ENCODE data around the gene ENTPD2. TPM values are rescaled to one million over a fixed set of nuclear protein-coding genes. Genes with fewer than 3 reads are reported as not detected.

The ENTPD2 gene
- total RNA-seq, 1 experiment from 2014 or later: 8.3 TPM

DNA sequence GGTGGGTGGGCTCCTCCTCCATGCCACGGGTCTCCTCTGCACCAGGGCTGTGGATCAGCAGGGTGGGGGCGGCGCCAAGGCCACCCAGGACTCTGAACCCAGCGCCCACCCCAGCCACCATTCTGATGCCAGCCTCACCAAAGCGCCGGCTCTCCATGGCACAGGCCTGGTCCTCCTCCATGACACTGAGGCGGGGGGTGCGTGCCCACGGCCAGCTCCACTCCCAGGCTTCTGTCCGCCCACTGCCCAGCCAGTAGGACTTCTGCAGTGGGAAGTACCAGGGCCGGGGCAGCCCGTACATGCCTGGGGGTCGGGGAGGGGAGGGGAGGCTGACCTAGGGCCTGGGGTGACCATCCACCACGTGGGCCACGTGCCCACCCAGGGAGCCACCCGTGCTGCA is 37.4 kb downstream of the ENTPD2 start (continued):
- no peak for TF ChIP-seq CREM (CRISPR knock-in tag; IDR thresholded peaks at IDR 0.05)
- no peak for TF ChIP-seq GRHL2 (CRISPR knock-in tag; IDR thresholded peaks at IDR 0.05; ENCODE audit: insufficient replicate concordance, severe bottlenecking)

DNA sequence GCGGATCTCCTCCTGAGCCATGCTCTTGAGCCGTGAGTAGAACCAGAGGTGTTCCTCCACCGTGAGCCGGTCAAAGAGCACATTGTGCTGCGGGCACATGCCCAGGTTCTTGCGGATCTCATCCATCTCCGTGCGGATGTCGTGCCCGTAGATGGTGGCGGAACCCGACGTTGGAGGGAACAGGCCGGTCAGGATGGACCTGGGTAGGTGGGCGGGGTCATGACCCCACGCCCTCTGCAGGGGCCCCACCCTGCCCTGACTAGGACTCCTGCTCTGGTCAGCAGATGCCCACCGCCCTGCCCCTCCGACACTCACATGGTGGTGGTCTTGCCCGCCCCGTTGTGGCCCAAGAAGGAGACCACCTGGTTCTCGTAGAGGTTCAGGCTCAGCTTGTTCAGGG is 37.9 kb downstream of the ENTPD2 start:
- TF ChIP-seq OVOL2 (CRISPR knock-in tag; IDR thresholded peaks at IDR 0.05; ENCODE audit: borderline replicate concordance) (no peak), USF1 (CRISPR knock-in tag; IDR thresholded peaks at IDR 0.05) (no peak), ZBTB21 (CRISPR knock-in tag; IDR thresholded peaks at IDR 0.05; ENCODE audit: borderline replicate concordance) (no peak), MXD4 (CRISPR knock-in tag; IDR thresholded peaks at IDR 0.05; ENCODE audit: borderline replicate concordance) (no peak), NR1H2 (CRISPR knock-in tag; IDR thresholded peaks at IDR 0.05) (no peak), E2F5 (CRISPR knock-in tag; IDR thresholded peaks at IDR 0.05) (no peak)
- TF ChIP-seq, protein P1, sequence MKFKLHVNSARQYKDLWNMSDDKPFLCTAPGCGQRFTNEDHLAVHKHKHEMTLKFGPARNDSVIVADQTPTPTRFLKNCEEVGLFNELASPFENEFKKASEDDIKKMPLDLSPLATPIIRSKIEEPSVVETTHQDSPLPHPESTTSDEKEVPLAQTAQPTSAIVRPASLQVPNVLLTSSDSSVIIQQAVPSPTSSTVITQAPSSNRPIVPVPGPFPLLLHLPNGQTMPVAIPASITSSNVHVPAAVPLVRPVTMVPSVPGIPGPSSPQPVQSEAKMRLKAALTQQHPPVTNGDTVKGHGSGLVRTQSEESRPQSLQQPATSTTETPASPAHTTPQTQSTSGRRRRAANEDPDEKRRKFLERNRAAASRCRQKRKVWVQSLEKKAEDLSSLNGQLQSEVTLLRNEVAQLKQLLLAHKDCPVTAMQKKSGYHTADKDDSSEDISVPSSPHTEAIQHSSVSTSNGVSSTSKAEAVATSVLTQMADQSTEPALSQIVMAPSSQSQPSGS (CRISPR knock-in tag; IDR thresholded peaks at IDR 0.05; ENCODE audit: borderline replicate concordance, low read depth): no peak
- TF ChIP-seq, protein P2, sequence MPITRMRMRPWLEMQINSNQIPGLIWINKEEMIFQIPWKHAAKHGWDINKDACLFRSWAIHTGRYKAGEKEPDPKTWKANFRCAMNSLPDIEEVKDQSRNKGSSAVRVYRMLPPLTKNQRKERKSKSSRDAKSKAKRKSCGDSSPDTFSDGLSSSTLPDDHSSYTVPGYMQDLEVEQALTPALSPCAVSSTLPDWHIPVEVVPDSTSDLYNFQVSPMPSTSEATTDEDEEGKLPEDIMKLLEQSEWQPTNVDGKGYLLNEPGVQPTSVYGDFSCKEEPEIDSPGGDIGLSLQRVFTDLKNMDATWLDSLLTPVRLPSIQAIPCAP (CRISPR knock-in tag; IDR thresholded peaks at IDR 0.05): no peak
- Mint-ChIP-seq H3K4me3 (no peak overlapping the region), H3K36me3 (peaks cover 9% of the 10 kb centered on the region), H3K4me1 (no peaks in the 10 kb centered on the region), H3K9me3 (no peaks in the 10 kb centered on the region), H3K27ac (no peak overlapping the region), H3K27me3 (ENCODE audit: low read depth) (no peaks in the 10 kb centered on the region)
- ChIA-PET POLR2A (no interaction called here), CTCF (interaction anchor here (1.0 kb wide), 1 partner anchor 13 kb away, joined by 6 read pairs; no protein-coding TSS in a partner anchor)
- DNase-seq (ENCODE audit: low spot score) (no peak), ATAC-seq (no peak)

DNA sequence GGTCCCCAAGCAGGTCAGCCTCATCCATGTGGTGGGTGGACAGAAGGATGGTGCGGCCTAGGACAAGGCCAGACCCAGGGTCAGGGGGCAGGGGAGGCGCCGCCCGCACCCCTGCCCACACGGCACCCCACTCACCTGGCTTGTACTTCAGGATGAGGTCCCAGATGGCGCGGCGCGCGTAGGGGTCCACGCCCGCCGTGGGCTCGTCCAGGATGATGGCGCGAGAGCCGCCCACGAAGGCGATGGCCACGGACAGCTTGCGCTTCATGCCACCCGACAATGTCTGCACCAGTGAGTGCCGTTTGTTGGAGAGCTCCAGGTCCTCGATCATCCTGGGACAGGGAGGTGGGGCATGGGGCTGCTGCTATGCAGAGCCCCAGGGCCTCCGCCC is 38.3 kb downstream of the ENTPD2 start:
- TF ChIP-seq ZBTB21 (CRISPR knock-in tag; IDR thresholded peaks at IDR 0.05; ENCODE audit: borderline replicate concordance) (no peak), AR (CRISPR knock-in tag; IDR thresholded peaks at IDR 0.05) (no peak), HMGXB4 (CRISPR knock-in tag; IDR thresholded peaks at IDR 0.05) (no peak), TP53 (CRISPR knock-in tag; IDR thresholded peaks at IDR 0.05) (no peak), FOXP4 (CRISPR knock-in tag; IDR thresholded peaks at IDR 0.05) (no peak), PRRX2 (CRISPR knock-in tag; IDR thresholded peaks at IDR 0.05) (no peak), EMX1 (CRISPR knock-in tag; IDR thresholded peaks at IDR 0.05) (no peak), NFYB (CRISPR knock-in tag; conservative IDR thresholded peaks at IDR 0.05; ENCODE audit: low read depth) (no peak), ETV6 (CRISPR knock-in tag; IDR thresholded peaks at IDR 0.05) (no peak), ZNF317 (CRISPR knock-in tag; IDR thresholded peaks at IDR 0.05; ENCODE audit: borderline replicate concordance, low read depth) (no peak), SMAD3 (CRISPR knock-in tag; IDR thresholded peaks at IDR 0.05; ENCODE audit: borderline replicate concordance) (no peak)
- no peaks in the 10 kb centered on the region for H3K4me1 Mint-ChIP-seq
- ChIA-PET POLR2A (no interaction called here), CTCF (interaction anchor here (1.0 kb wide), 1 partner anchor 14 kb away, joined by 6 read pairs; no protein-coding TSS in a partner anchor)
- H3K9me3 Mint-ChIP-seq: no peaks in the 10 kb centered on the region
- peaks cover 9% of the 10 kb centered on the region for H3K36me3 Mint-ChIP-seq
- no peak overlapping the region for H3K4me3 Mint-ChIP-seq
- DNase-seq (ENCODE audit: low spot score): no peak
- no peak overlapping the region for H3K27ac Mint-ChIP-seq
- no peaks in the 10 kb centered on the region for H3K27me3 Mint-ChIP-seq (ENCODE audit: low read depth)
- no peak for ATAC-seq
